CD4-positive, alpha-beta T cell (primary cell): Measurements from ENCODE around the gene ZNF619. TPM values are rescaled to one million over a fixed set of nuclear protein-coding genes. Genes with fewer than 3 reads are reported as not detected.

Source experiments
- ATAC-seq: fragments of 200-7000 bp; cut with Tn5 transposase; one replicate; pipeline ENCODE4 v1.10.0; 2022; ENCODE audit warnings: mild to moderate bottlenecking; ENCODE audit not compliant: poor library complexity
- CTCF ChIA-PET: fragments of 350-600 bp; sonication (Branson Sonifier 250); formaldehyde crosslinking; loops from one replicate; lab custom pipeline; 2021; ENCODE audit warnings: antibody characterized with exemption, inconsistent platforms; lab: Charles Lee
- POLR2A ChIA-PET: fragments of 350-600 bp; sonication (Branson Sonifier 250); formaldehyde crosslinking; loops from one replicate; lab custom pipeline; 2021; ENCODE audit warnings: antibody characterized with exemption, inconsistent platforms; lab: Charles Lee
- DNase-seq, 14 experiments: peaks; one replicate each; pipeline ENCODE4 v3.0.0-alpha.2; 2013 to 2020; ENCODE audit warnings: mixed read lengths in 2 of 14
- H3K27ac ChIP-seq, 2 donors: one replicate each; pipeline versions ENCODE4 v1.5.1 to v1.7.0; 2013; ENCODE audit warnings: low read length in 2 of 2, low read depth in 1 of 2, mild to moderate bottlenecking in 1 of 2
- H3K27me3 ChIP-seq, 2 experiments: 1 replicate in 1 of 2; 2 replicates in 1 of 2; pipeline versions ENCODE4 v1.6.1 to v1.7.0; 2013; ENCODE audit warnings: low read length in 2 of 2, control low read depth in 1 of 2, mild to moderate bottlenecking in 1 of 2, moderate library complexity in 1 of 2; ENCODE audit not compliant: insufficient read depth in 2 of 2, control insufficient read depth in 1 of 2
- H3K36me3 ChIP-seq: one replicate; pipeline ENCODE4 v1.6.1; 2013; ENCODE audit warnings: low read length, control low read depth; ENCODE audit not compliant: insufficient read depth
- H3K4me1 ChIP-seq: one replicate; pipeline ENCODE4 v1.6.1; 2013; ENCODE audit warnings: low read length, control low read depth; ENCODE audit not compliant: insufficient read depth
- H3K4me3 ChIP-seq: one replicate; pipeline ENCODE4 v1.5.1; 2013; ENCODE audit warnings: mild to moderate bottlenecking, low read length, moderate library complexity
- H3K9me3 ChIP-seq, 2 experiments: 1 replicate in 1 of 2; 2 replicates in 1 of 2; pipeline versions ENCODE4 v1.6.1 to v1.7.0; 2013; ENCODE audit warnings: low read length in 2 of 2, mild to moderate bottlenecking in 2 of 2, control low read depth in 1 of 2, moderate library complexity in 1 of 2; ENCODE audit not compliant: control insufficient read depth in 1 of 2, insufficient read depth in 1 of 2
- H3K27ac Mint-ChIP-seq: one replicate; pipeline ENCODE4 v1.8.0; 2020; ENCODE audit warnings: mixed read lengths
- H3K27me3 Mint-ChIP-seq: one replicate; pipeline ENCODE4 v1.8.0; 2021; ENCODE audit warnings: mixed read lengths
- H3K36me3 Mint-ChIP-seq: one replicate; pipeline ENCODE4 v1.8.0; 2021; ENCODE audit warnings: low read depth, mixed read lengths
- H3K4me1 Mint-ChIP-seq: one replicate; pipeline ENCODE4 v1.8.0; 2021; ENCODE audit warnings: low read depth, mixed read lengths
- H3K4me3 Mint-ChIP-seq: one replicate; pipeline ENCODE4 v1.8.0; 2020; ENCODE audit warnings: mild to moderate bottlenecking, mixed read lengths
- H3K9me3 Mint-ChIP-seq: one replicate; pipeline ENCODE4 v1.8.0; 2020; ENCODE audit warnings: mixed read lengths
- CTCF ChIP-seq: fragments of 200-600 bp; IDR thresholded peaks from one replicate; pipeline ENCODE4 v1.8.0; 2022; ENCODE audit warnings: antibody characterized with exemption, mild to moderate bottlenecking
- intact Hi-C, 2 experiments: fragments of 100-400 bp; cut with DNase I in 1 of 2; cut with micrococcal nuclease in 1 of 2; formaldehyde crosslinking; loops; one replicate each; pipeline versions ENCODE4 v1.15.1 to v1.9.0; 2023 to 2025; cut with DNase I, micrococcal nuclease
- total RNA-seq, 174 experiments: library from RNA in 2 of 174; stranded (reverse) in 2 of 174; gene quantifications; one replicate each; pipeline ENCODE4 v1.2.3 and lab custom pipeline; 2021 to 2026

Gene ZNF619
- total RNA-seq, 2 experiments from 2014 or later: 2.6 to 2.9 TPM

DNA sequence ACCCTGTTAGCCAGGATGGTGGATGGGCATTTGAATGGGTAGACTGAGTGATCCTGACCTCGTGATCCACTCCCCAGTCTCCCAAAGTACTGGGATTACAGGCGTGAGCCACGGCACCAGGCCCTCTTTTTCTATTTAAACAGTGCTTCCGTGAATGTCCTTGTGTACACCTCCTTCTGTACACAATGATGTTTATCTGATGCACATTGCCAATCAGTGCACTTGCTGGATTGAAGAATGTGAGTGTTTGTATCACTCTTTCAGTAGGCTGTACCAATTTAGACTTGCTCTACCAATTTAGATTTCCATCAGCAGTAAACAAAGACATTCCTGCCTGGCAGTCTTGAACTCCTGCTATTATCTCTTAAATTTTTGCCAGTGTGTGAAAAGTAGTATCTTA, 8.9 kb upstream of the ZNF619 start:
- intact Hi-C loops: no loop called here
- Histone ChIP-seq H3K9me3 (no peaks in the 10 kb centered on the region), H3K4me1 (peaks cover 10% of the 10 kb centered on the region), H3K27ac (no peak overlapping the region), H3K27me3 (no peaks in the 10 kb centered on the region), H3K36me3 (peaks cover 10% of the 10 kb centered on the region), H3K4me3 (no peak overlapping the region)
- no peak overlapping the region for H3K27ac Mint-ChIP-seq
- POLR2A ChIA-PET: interaction anchor here (1.5 kb wide), 1 partner anchor 11 kb away, joined by 5 read pairs; the partner anchor contains the start of gene RPL14
- DNase-seq (no peak), ATAC-seq (no peak)
- CTCF ChIA-PET: no interaction called here
- TF ChIP-seq CTCF: no peak
- peaks cover 26% of the 10 kb centered on the region for H3K4me1 Mint-ChIP-seq
- no peak overlapping the region for H3K4me3 Mint-ChIP-seq
- no peaks in the 10 kb centered on the region for H3K9me3 Mint-ChIP-seq
- peaks cover 39% of the 10 kb centered on the region for H3K36me3 Mint-ChIP-seq
- no peaks in the 10 kb centered on the region for H3K27me3 Mint-ChIP-seq

GRCh38 chr3:40470701-40471100, 6.2 kb upstream of the ZNF619 start:
- POLR2A ChIA-PET: no interaction called here
- Mint-ChIP-seq H3K4me1 (no peaks in the 10 kb centered on the region), H3K4me3 (no peak overlapping the region), H3K9me3 (no peaks in the 10 kb centered on the region), H3K36me3 (peaks cover 13% of the 10 kb centered on the region), H3K27me3 (no peaks in the 10 kb centered on the region), H3K27ac (no peak overlapping the region)
- ATAC-seq (no peak), DNase-seq (no peak)
- Histone ChIP-seq H3K4me3 (no peak overlapping the region), H3K27me3 (no peaks in the 10 kb centered on the region), H3K4me1 (no peaks in the 10 kb centered on the region), H3K9me3 (no peaks in the 10 kb centered on the region), H3K36me3 (no peaks in the 10 kb centered on the region), H3K27ac (no peak overlapping the region)
- intact Hi-C loops: no loop called here
- no peak for TF ChIP-seq CTCF
- CTCF ChIA-PET: no interaction called here

GRCh38 chr3:40477666-40478065, 744 bp downstream of the ZNF619 start:
- peak overlapping the region; percentile 64 for H3K27ac Mint-ChIP-seq
- no peak overlapping the region for H3K27ac ChIP-seq
- TF ChIP-seq CTCF: no peak
- DNase-seq (no peak), ATAC-seq (no peak)
- intact Hi-C loops: loop anchor here (1.0 to 5.0 kb wide), 4 partner anchors 17 to 170 kb away; partner anchors contain the start of genes EIF1B (in 1 of the 2) and ZNF621 (in 1 of the 2)
- CTCF ChIA-PET: no interaction called here
- peak overlapping the region; percentile 80 for H3K4me3 ChIP-seq
- H3K27me3 ChIP-seq: no peaks in the 10 kb centered on the region
- H3K9me3 Mint-ChIP-seq: no peaks in the 10 kb centered on the region
- peaks cover 31% of the 10 kb centered on the region for H3K4me1 Mint-ChIP-seq
- peaks cover 28% of the 10 kb centered on the region for H3K36me3 ChIP-seq
- no peaks in the 10 kb centered on the region for H3K27me3 Mint-ChIP-seq
- no peaks in the 10 kb centered on the region for H3K9me3 ChIP-seq
- H3K4me1 ChIP-seq: peaks cover 25% of the 10 kb centered on the region
- peaks cover 54% of the 10 kb centered on the region for H3K36me3 Mint-ChIP-seq
- H3K4me3 Mint-ChIP-seq: peak overlapping the region; percentile 87
- POLR2A ChIA-PET: interaction anchor here (1.3 to 2.2 kb wide), 6 partner anchors 13 to 46 kb away, joined by 6 to 17 read pairs (median 12); partner anchors contain the start of genes RPL14 and ZNF620
